HL-60/S4 treated with phorbol 12-myristate 13-acetate at 8.2 ng/mL for 4 days and 3 days (cell line): ENCODE data around the gene DLGAP4.

Experiments
- in situ Hi-C: fragments of 300-500 bp; cut with MboI; formaldehyde crosslinking; loops from 2 replicates; pipeline ENCODE4 v1.15.0; 2022; ENCODE audit warnings: low sequenced_read_pairs

The DLGAP4 gene

DNA sequence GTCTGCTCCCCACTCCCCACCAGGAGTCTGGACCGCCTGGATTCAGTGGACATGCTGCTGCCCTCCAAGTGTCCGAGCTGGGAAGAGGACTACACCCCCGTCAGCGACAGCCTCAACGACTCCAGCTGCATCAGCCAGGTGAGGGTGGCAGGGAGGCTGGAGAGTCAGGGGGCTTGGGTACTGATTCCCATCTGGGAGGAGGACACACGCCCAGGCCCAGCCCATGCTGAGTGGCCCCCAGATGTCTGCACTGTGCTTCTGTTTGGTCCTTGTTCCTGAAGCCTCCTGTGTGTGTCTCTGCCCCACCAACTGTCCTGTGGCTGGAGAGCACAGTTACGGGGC, 133.6 kb downstream of the DLGAP4 start:
- in situ Hi-C loops: loop anchor here (25.0 kb wide), 1 partner anchor 227 kb away; no protein-coding TSS in a partner anchor

GRCh38 chr20:36440370-36441026, 134.4 kb downstream of the DLGAP4 start:
- in situ Hi-C loops: loop anchor here (25.0 kb wide), 1 partner anchor 228 kb away; no protein-coding TSS in a partner anchor

DNA sequence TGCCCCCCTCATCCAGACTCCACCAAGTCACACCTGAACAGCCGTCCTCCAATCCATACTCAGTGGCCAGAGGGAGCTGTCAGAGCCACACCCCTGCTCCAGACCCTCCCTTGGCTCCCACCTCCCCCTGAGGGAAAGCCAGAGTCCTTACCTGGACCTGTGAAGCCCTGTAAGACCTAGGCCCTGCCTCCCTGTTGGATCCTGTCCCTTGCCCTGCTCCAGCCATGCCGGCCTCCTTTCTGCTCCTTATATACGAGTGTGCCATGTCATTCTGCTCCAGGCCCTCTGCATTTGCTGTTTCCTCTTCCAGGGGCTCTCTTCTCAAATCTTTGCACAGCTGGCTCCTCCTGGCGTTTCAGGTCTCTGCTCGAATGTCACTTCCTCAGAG, 134.9 kb downstream of the DLGAP4 start:
- in situ Hi-C loops: loop anchor here (25.0 kb wide), 1 partner anchor 229 kb away; no protein-coding TSS in a partner anchor

DNA sequence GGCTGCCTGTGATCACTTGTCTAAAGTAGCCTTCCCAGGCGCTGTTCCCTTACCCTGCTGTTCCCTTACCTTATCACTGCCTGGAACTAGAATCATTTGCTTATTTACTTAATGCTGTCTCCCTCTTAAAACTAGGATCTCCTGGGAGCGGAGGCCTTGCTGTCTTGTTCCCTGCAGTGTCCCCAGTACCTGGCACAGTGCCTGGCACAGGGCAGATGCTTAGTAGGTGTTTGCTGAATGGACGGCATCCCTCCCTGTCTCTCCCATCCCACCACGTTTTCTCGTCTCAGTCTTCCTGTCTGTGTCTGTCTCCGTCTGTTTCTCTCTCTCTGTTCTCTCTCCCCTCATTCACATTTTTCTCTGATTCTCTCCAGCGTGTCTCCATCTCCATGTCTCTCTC, 135.3 kb downstream of the DLGAP4 start:
- in situ Hi-C loops: loop anchor here (25.0 kb wide), 1 partner anchor 229 kb away; no protein-coding TSS in a partner anchor

DNA sequence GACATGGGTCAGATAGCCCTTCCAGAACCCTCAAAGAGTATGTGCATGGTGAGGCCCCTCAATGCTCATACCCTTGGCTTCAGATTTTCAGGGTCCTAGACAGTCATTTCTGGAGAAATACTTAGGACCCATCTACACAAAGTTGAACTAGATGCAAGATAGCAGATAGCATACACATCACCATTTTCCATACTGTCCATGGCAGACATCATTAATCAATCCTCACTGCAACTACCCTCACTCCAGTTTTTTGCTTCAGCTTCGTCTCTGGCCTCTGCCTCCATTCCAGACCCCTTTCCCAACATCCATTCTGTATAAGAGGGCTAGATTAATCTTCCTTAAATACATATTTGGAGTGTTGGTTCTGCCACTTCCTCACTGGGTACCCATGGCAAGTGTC, 139.7 kb downstream of the DLGAP4 start:
- in situ Hi-C loops: loop anchor here (25.0 kb wide), 1 partner anchor 234 kb away; no protein-coding TSS in a partner anchor

- in situ Hi-C loops: loop anchor here (25.0 kb wide), 1 partner anchor 234 kb away; no protein-coding TSS in a partner anchor
Measured at GRCh38 chr20:36446557-36446956, 140.4 kb downstream of the DLGAP4 start.

- in situ Hi-C loops: loop anchor here (25.0 kb wide), 1 partner anchor 235 kb away; no protein-coding TSS in a partner anchor
Measured at GRCh38 chr20:36447101-36447500, 141.0 kb downstream of the DLGAP4 start.

DNA sequence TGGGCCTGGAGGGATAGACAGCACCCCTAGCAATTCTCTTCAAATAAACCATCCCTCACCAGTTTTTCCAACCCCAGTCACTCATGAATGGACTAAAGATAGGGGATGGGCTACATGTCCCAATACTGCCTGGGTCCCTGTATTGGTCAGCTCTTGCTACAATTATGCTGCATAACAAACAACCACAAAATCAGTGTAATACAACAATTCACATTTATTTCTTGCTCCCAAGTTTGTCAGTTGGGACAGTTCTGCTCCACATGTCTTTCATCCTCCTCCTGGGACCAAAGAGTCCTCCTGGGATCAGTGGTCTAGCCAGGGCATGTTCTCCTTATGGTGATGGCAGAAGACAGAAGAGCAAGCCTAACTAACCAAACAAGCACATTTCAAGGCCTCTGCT, 143.5 kb downstream of the DLGAP4 start:
- in situ Hi-C loops: loop anchor here (25.0 kb wide), 1 partner anchor 237 kb away; no protein-coding TSS in a partner anchor

GRCh38 chr20:36454332-36454697, 148.2 kb downstream of the DLGAP4 start:
- in situ Hi-C loops: no loop called here

GRCh38 chr20:36454698-36455427, 148.7 kb downstream of the DLGAP4 start:
- in situ Hi-C loops: no loop called here

DNA sequence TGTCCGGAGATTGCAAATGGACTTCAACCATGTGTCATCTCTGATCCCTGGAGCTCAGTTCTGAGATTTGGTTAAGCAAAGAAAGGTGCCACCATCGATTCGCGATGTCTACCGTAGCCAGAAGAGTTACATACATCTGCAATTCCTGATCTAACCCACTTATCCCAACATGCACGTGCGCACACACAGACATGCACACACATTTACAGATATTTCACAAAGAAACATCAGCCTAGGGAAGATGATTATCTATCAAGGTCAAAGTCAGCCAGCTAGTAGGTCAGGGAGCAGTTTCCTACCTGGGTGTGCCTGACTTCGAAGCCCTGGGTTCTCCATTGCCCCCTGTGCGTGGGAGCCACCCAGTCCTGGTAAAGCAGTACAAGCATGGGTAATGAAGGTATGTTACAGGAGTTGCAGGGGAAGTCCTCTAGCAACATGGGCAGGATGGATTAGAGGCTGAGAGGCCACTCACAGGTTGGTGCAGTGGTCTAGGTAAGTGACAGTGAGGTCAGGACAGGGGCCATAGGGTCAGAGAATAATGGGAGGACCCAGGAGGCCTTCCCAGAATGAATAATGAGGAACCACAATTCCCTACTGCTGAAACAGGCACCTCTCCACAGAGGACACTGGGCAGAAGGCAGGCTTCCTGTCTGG, 150.0 kb downstream of the DLGAP4 start:
- in situ Hi-C loops: no loop called here

DNA sequence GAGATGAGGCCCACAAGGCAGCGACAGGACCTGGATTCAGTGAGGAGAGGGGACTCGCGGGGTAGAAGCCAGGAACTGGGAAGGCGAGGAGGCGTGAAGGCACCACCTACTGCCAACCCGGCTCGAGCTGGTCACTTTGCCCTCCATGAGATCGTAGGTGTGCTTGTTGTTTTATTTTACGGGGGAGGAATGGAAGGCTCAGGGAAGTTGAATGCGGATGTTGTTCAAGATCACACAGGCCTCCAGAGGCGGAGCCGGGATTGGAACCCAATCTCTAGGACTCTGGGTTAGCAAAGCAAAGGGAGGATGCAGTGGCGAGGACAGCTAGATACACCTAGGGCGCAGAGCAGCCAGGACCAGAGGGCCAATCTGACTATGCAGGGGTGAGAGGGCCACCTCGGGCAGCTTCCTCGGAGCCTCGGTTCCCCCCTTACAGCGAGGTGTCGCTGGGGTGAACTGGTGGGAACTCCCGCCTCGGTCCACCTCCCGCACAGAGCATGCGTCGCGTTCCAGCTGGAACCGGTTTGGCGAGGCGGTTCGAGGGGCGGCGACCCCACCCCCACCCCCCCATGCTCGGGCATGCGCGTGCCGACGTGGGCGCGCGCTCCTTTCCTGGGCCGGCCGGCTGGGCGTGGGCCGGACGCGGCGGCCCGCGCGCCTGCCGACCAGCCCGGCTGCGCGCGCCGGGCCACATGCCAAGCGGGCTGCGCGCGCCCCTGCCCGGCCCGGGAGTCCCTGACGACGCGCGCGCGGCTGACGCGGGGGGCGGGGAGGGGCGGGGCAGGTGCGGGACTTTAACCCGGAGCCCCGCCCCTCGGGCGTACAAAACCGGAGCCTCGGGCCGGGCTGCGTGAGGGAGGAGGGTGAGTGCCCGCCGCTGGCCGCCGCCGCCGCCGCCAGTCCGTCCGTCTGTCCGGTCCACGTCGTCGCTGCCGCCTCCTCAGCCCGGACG, 154.8 kb downstream of the DLGAP4 start:
- in situ Hi-C loops: no loop called here

DNA sequence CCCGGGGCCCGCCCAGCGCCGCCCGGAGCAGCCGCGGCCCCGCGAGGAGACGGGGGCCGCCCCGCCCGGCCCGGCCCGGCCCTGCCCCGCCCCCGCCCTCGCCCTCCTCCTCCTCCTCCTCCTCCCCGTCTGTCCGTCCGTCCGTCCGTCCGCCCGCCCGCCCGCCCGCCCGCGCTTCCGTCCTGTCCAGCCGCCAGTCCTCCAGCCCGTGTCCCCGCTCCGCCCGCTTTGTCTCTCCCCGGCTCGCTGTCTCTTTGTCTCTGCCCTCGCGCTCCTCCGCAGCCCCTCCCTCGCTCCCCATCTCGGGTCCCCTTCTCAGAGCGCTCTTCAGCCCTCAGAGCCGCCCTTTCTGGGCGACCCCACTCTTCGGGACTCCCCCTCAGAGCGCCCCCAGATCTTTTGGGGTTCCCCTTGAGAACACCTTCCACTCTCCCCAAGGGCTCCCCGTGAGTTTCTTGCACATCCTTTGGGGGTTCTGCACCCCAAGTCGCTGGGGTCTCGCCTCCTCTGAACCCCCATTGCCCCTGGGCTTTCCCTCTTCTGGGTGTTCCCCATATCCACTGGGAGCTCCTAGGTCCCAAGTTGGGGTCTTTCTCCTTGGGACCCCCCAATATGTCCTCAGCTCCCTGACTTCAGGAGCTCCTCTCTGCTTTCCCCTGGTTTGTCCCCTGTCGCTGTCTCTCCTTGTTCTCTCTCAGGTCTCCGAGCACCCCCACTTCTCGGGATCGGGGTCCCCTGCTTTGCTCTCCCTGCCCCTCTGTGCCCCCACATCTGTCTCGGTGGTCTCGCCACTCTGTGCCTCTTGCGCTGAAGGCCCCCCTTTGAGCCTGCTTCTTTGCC, 155.7 kb downstream of the DLGAP4 start:
- in situ Hi-C loops: no loop called here

DNA sequence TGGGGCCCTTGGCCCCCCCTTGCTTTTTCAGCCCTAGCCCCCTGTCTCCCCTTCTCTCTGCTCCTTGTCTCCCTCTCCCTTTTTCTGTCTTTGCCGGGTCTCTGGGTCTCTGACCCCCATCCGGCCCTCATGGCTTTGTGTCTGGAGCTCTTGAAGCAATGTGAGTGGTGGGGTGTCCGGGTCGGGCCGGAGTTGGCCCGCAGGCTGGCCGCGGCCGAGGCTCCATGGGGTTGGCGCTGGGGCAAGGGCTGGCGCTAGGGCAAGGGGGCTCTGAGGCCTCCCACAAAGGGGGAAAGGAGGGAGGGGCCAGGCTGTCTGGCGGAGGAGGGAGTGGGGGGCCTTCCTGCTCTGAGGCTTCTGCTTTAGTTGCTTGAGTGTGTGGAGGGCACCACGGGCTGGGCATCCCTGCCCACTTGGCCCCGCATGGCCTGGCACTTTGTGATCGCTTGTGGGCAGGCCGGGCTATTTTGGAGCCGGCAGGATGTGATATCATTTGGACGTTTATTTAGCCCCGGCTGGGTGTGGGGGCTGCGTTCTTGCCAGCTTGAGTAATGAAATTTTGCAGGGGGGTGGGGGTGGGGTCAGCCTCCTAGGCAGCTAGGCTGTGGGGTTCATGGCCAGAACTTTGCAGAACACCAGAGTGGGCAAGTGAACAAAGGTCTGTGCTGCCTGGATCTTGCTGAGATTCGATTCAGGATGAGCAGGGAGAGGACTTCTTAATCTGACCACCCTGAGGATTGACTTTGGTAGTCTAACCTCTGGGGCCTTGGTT, 156.5 kb downstream of the DLGAP4 start:
- in situ Hi-C loops: no loop called here

- in situ Hi-C loops: no loop called here
Measured at GRCh38 chr20:36463212-36464061, 157.3 kb downstream of the DLGAP4 start.

DNA sequence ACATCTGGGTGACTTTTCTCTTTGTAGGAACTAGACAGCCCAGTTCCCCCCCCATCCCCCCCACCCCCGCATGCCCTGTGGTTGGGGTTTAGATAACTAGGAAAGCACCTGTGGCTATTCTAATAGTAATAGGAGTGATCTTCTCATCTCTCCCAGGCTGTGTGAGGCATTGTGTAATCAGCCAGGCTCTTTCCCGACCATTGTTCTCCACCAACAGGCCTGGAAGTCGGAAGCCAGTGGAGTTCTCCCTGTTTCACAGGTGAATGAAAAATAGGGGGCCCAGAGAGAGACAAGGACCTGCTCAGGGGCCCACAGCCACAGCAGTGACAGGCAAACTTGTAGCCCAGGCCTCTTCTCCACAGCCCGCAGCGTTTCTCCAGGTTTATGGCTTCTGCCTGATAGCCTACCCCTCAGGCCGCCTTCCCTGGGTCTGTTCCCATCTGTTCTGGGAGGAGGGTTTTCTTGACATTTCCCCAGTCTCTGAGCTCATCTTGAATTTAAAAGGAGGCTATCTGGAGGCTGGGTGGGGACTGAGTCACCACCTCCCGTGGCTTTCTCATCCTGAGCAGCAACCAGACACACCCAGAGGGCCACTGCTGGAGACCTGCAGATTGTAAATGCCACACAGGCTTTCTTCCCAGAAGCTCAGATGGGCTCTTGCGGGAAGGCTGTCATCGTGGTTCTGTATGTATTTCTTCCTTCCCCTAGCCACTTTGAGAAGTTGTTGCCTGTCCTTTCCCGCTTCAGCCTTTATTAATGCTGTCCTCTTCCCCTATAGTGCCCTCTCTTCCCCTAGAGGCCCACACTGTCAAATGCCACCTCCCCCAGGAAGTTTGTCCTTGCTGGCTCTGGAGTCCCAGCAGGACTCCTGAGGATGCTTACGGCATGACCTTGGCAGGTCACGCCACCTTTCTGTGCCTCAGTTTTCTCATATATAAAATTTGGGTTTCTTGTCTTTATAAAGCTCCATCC, 159.3 kb downstream of the DLGAP4 start:
- in situ Hi-C loops: no loop called here

- in situ Hi-C loops: no loop called here
Measured at GRCh38 chr20:36466089-36466488, 159.9 kb downstream of the DLGAP4 start.
